ENCODE data around the gene AKR1B15. TPM values are rescaled to one million over a fixed set of nuclear protein-coding genes. Genes with fewer than 3 reads are reported as not detected.

The AKR1B15 gene
- total and polyA plus RNA-seq, 2 donors = 0.24 to 2.0 TPM

Other genes starting within 250 kb of the AKR1B15 start
- gene SLC35B4, start 232.2 kb upstream of the AKR1B15 start, total RNA-seq = 6.1 TPM
- gene SLC35B4, start 232.2 kb upstream of the AKR1B15 start, polyA plus RNA-seq = 5.0 TPM
- 32.4 TPM for gene AKR1B1, start 90.0 kb upstream of the AKR1B15 start, total RNA-seq
- 53.5 TPM for gene AKR1B1, start 90.0 kb upstream of the AKR1B15 start, polyA plus RNA-seq
- 6.6 TPM for gene AKR1B10, start 21.5 kb upstream of the AKR1B15 start, total RNA-seq
- gene AKR1B10, start 21.5 kb upstream of the AKR1B15 start, polyA plus RNA-seq = 64.3 TPM
- 23.1 TPM for gene BPGM, start 97.7 kb downstream of the AKR1B15 start, total RNA-seq
- gene BPGM, start 97.7 kb downstream of the AKR1B15 start, polyA plus RNA-seq = 23.1 TPM
- 17.8 TPM for gene CALD1, start 230.5 kb downstream of the AKR1B15 start, total RNA-seq
- 78.9 TPM for gene CALD1, start 230.5 kb downstream of the AKR1B15 start, polyA plus RNA-seq